ENCODE data around the gene CD81. TPM values are rescaled to one million over a fixed set of nuclear protein-coding genes. Genes with fewer than 3 reads are reported as not detected.

The CD81 gene
- total RNA-seq, 1 donor from 2014 or later: 347 TPM

GRCh38 chr11:2358754-2359442 is 18.2 kb upstream of the CD81 start:
- Mint-ChIP-seq H3K4me1 (ENCODE audit: low read depth, unreplicated experiment) (no peaks in the 10 kb centered on the region), H3K27ac (ENCODE audit: unreplicated experiment) (no peak overlapping the region), H3K4me3 (ENCODE audit: unreplicated experiment) (no peak overlapping the region), H3K27me3 (ENCODE audit: unreplicated experiment) (peaks cover 7% of the 10 kb centered on the region), H3K36me3 (ENCODE audit: unreplicated experiment) (peaks cover 6% of the 10 kb centered on the region), H3K9me3 (ENCODE audit: unreplicated experiment) (peaks cover 8% of the 10 kb centered on the region)
- DNase-seq: no peak
- TF ChIP-seq, protein P1, sequence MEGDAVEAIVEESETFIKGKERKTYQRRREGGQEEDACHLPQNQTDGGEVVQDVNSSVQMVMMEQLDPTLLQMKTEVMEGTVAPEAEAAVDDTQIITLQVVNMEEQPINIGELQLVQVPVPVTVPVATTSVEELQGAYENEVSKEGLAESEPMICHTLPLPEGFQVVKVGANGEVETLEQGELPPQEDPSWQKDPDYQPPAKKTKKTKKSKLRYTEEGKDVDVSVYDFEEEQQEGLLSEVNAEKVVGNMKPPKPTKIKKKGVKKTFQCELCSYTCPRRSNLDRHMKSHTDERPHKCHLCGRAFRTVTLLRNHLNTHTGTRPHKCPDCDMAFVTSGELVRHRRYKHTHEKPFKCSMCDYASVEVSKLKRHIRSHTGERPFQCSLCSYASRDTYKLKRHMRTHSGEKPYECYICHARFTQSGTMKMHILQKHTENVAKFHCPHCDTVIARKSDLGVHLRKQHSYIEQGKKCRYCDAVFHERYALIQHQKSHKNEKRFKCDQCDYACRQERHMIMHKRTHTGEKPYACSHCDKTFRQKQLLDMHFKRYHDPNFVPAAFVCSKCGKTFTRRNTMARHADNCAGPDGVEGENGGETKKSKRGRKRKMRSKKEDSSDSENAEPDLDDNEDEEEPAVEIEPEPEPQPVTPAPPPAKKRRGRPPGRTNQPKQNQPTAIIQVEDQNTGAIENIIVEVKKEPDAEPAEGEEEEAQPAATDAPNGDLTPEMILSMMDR (IDR thresholded peaks at IDR 0.05; ENCODE audit: partially characterized antibody, unreplicated experiment): no peak

- H3K36me3 Mint-ChIP-seq (ENCODE audit: unreplicated experiment): peaks cover 6% of the 10 kb centered on the region
Measured at GRCh38 chr11:2359557-2359956, 17.6 kb upstream of the CD81 start.

GRCh38 chr11:2360081-2360642 is 16.9 kb upstream of the CD81 start:
- Mint-ChIP-seq H3K9me3 (ENCODE audit: unreplicated experiment) (peaks cover 8% of the 10 kb centered on the region), H3K4me1 (ENCODE audit: low read depth, unreplicated experiment) (peaks cover 3% of the 10 kb centered on the region), H3K27ac (ENCODE audit: unreplicated experiment) (no peak overlapping the region), H3K4me3 (ENCODE audit: unreplicated experiment) (no peak overlapping the region), H3K27me3 (ENCODE audit: unreplicated experiment) (peaks cover 10% of the 10 kb centered on the region), H3K36me3 (ENCODE audit: unreplicated experiment) (peaks cover 6% of the 10 kb centered on the region)
- TF ChIP-seq, protein P1 (IDR thresholded peaks at IDR 0.05; ENCODE audit: partially characterized antibody, unreplicated experiment): no peak
- DNase-seq: no peak

More at GRCh38 chr11:2359557-2359956, 17.6 kb upstream of the CD81 start:
- Mint-ChIP-seq H3K9me3 (ENCODE audit: unreplicated experiment) (peaks cover 8% of the 10 kb centered on the region), H3K4me3 (ENCODE audit: unreplicated experiment) (no peak overlapping the region), H3K27me3 (ENCODE audit: unreplicated experiment) (peaks cover 7% of the 10 kb centered on the region), H3K27ac (ENCODE audit: unreplicated experiment) (no peak overlapping the region), H3K4me1 (ENCODE audit: low read depth, unreplicated experiment) (no peaks in the 10 kb centered on the region)
- no peak for DNase-seq
- TF ChIP-seq, protein P1 (IDR thresholded peaks at IDR 0.05; ENCODE audit: partially characterized antibody, unreplicated experiment): no peak

- peaks cover 11% of the 10 kb centered on the region for H3K27me3 Mint-ChIP-seq (ENCODE audit: unreplicated experiment)
- H3K36me3 Mint-ChIP-seq (ENCODE audit: unreplicated experiment): peaks cover 3% of the 10 kb centered on the region
- no peak overlapping the region for H3K4me3 Mint-ChIP-seq (ENCODE audit: unreplicated experiment)
- no peak overlapping the region for H3K27ac Mint-ChIP-seq (ENCODE audit: unreplicated experiment)
- TF ChIP-seq, protein P1 (IDR thresholded peaks at IDR 0.05; ENCODE audit: partially characterized antibody, unreplicated experiment): no peak
- no peak for DNase-seq
- H3K9me3 Mint-ChIP-seq (ENCODE audit: unreplicated experiment): peaks cover 6% of the 10 kb centered on the region
- peaks cover 3% of the 10 kb centered on the region for H3K4me1 Mint-ChIP-seq (ENCODE audit: low read depth, unreplicated experiment)
Measured at GRCh38 chr11:2361565-2361964, 15.5 kb upstream of the CD81 start.

GRCh38 chr11:2362414-2362813 is 14.7 kb upstream of the CD81 start:
- peaks cover 11% of the 10 kb centered on the region for H3K27me3 Mint-ChIP-seq (ENCODE audit: unreplicated experiment)
- TF ChIP-seq, protein P1 (IDR thresholded peaks at IDR 0.05; ENCODE audit: partially characterized antibody, unreplicated experiment): no peak
- H3K4me1 Mint-ChIP-seq (ENCODE audit: low read depth, unreplicated experiment): peaks cover 3% of the 10 kb centered on the region
- H3K4me3 Mint-ChIP-seq (ENCODE audit: unreplicated experiment): no peak overlapping the region
- H3K36me3 Mint-ChIP-seq (ENCODE audit: unreplicated experiment): no peaks in the 10 kb centered on the region
- no peak for DNase-seq
- no peak overlapping the region for H3K27ac Mint-ChIP-seq (ENCODE audit: unreplicated experiment)
- peaks cover 5% of the 10 kb centered on the region for H3K9me3 Mint-ChIP-seq (ENCODE audit: unreplicated experiment)

Data from glutamatergic neuron (in vitro differentiated cells).